A673 (cell line): ENCODE measurements around the gene TMEM30A. TPM values are rescaled to one million over a fixed set of nuclear protein-coding genes. Genes with fewer than 3 reads are reported as not detected.

Source experiments
- BruUV-seq: library from RNA; stranded (reverse); fragments of 400-500 nt; replicated peaks from 2 replicates; lab custom pipeline; 2021; lab: Mats Ljungman, UMichigan
- CTCF ChIA-PET: fragments of 300-600 bp; sonication (Branson Sonifier 250); formaldehyde crosslinking; loops from one replicate; lab custom pipeline; 2022; ENCODE audit warnings: antibody characterized with exemption; lab: Charles Lee
- POLR2A ChIA-PET: fragments of 300-600 bp; sonication (Branson Sonifier 250); formaldehyde crosslinking; loops from one replicate; lab custom pipeline; 2022; ENCODE audit warnings: antibody characterized with exemption; ENCODE audit not compliant: low non-redundant PET; lab: Charles Lee
- DNase-seq: peaks from one replicate; pipeline ENCODE4 v3.0.0-alpha.2; 2015; ENCODE audit warnings: low spot score
- H3K27ac ChIP-seq: fragments of 200-600 bp; sonication (generic); 2 replicates; pipeline ENCODE4 v1.5.1; 2016; ENCODE audit warnings: mixed run types, low read depth, mild to moderate bottlenecking, mixed read lengths, antibody characterized with exemption, low read length; ENCODE audit not compliant: poor library complexity, severe bottlenecking
- H3K27me3 ChIP-seq: fragments of 200-600 bp; sonication (generic); replicated peaks from 2 replicates; pipeline ENCODE4 v1.6.1; 2017; ENCODE audit warnings: mixed run types, low read depth, mild to moderate bottlenecking, mixed read lengths, antibody characterized with exemption, low read length; ENCODE audit not compliant: insufficient read depth, poor library complexity
- H3K36me3 ChIP-seq: fragments of 200-600 bp; sonication (generic); 2 replicates; pipeline ENCODE4 v1.6.1; 2016; ENCODE audit warnings: mixed run types, mild to moderate bottlenecking, mixed read lengths, antibody characterized with exemption, low read length; ENCODE audit not compliant: insufficient read depth, poor library complexity, severe bottlenecking
- H3K4me1 ChIP-seq: fragments of 200-600 bp; sonication (generic); 2 replicates; pipeline ENCODE4 v1.6.1; 2017; ENCODE audit warnings: mixed run types, mild to moderate bottlenecking, mixed read lengths, antibody characterized with exemption, low read length; ENCODE audit not compliant: insufficient read depth, poor library complexity, severe bottlenecking
- H3K4me3 ChIP-seq: fragments of 200-600 bp; sonication (generic); 2 replicates; pipeline ENCODE4 v1.5.1; 2016; ENCODE audit warnings: low read depth, mixed run types, mild to moderate bottlenecking, mixed read lengths, low read length; ENCODE audit not compliant: poor library complexity, severe bottlenecking
- H3K9me3 ChIP-seq: fragments of 200-600 bp; sonication (generic); 2 replicates; pipeline ENCODE4 v1.6.1; 2016; ENCODE audit warnings: mixed run types, low read depth, mild to moderate bottlenecking, mixed read lengths, antibody characterized with exemption, low read length; ENCODE audit not compliant: poor library complexity, severe bottlenecking
- CTCF ChIP-seq: fragments of 300-800, 200-600 bp; sonication (generic); conservative IDR thresholded peaks from 2 replicates; pipeline ENCODE4 v1.5.1; 2017; ENCODE audit warnings: low read depth, mild to moderate bottlenecking, antibody characterized with exemption, low read length, moderate library complexity, mixed read lengths
- EZH2 ChIP-seq: fragments of 200-600 bp; sonication (generic); IDR thresholded peaks from 2 replicates; pipeline ENCODE4 v1.6.1; 2017; ENCODE audit warnings: borderline replicate concordance, low read depth, mild to moderate bottlenecking, mixed read lengths, antibody characterized with exemption, low read length; ENCODE audit not compliant: poor library complexity, severe bottlenecking
- intact Hi-C: fragments of 100-400 bp; cut with micrococcal nuclease; formaldehyde crosslinking; loops from one replicate; pipeline ENCODE4 v1.10.0; 2022; ENCODE audit not compliant: unreplicated experiment
- total RNA-seq: library from RNA; stranded (reverse); gene quantifications from 2 replicates; pipeline ENCODE4 v1.2.3, GENCODE V29; 2021

Gene TMEM30A
- total RNA-seq, 1 experiment from 2014 or later: 63.9 TPM

- CTCF ChIA-PET: no interaction called here
- intact Hi-C loops: no loop called here
Measured at GRCh38 chr6:75275067-75275466, 9.5 kb downstream of the TMEM30A start.

GRCh38 chr6:75273009-75273408 is 11.6 kb downstream of the TMEM30A start:
- BruUV-seq: no TSS peak
- CTCF ChIA-PET: no interaction called here
- peaks cover 9% of the 10 kb centered on the region for H3K4me1 ChIP-seq
- peaks cover 12% of the 10 kb centered on the region for H3K9me3 ChIP-seq
- no peak for DNase-seq
- H3K36me3 ChIP-seq: peaks cover 8% of the 10 kb centered on the region
- POLR2A ChIA-PET: no interaction called here
- H3K4me3 ChIP-seq: no peak overlapping the region
- no peaks in the 10 kb centered on the region for H3K27me3 ChIP-seq
- no peak for TF ChIP-seq EZH2
- TF ChIP-seq CTCF: no peak
- H3K27ac ChIP-seq: no peak overlapping the region
- intact Hi-C loops: no loop called here

More at GRCh38 chr6:75275067-75275466, 9.5 kb downstream of the TMEM30A start:
- H3K9me3 ChIP-seq: peaks cover 12% of the 10 kb centered on the region
- H3K27me3 ChIP-seq: no peaks in the 10 kb centered on the region
- no peak overlapping the region for H3K4me3 ChIP-seq
- BruUV-seq: no TSS peak
- peak; percentile 38 for DNase-seq
- H3K36me3 ChIP-seq: peaks cover 8% of the 10 kb centered on the region
- H3K27ac ChIP-seq: no peak overlapping the region
- peaks cover 28% of the 10 kb centered on the region for H3K4me1 ChIP-seq
- POLR2A ChIA-PET: interaction anchor here (0.7 kb wide), 1 partner anchor 10 kb away, joined by 7 read pairs; no protein-coding TSS in a partner anchor
- TF ChIP-seq CTCF: no peak
- TF ChIP-seq EZH2: no peak

- DNase-seq: no peak
- TF ChIP-seq EZH2 (no peak), CTCF (no peak)
- BruUV-seq: no TSS peak
- Histone ChIP-seq H3K9me3 (peaks cover 12% of the 10 kb centered on the region), H3K27ac (no peak overlapping the region), H3K36me3 (peaks cover 8% of the 10 kb centered on the region), H3K4me3 (no peak overlapping the region), H3K27me3 (no peaks in the 10 kb centered on the region), H3K4me1 (peaks cover 9% of the 10 kb centered on the region)
- POLR2A ChIA-PET: no interaction called here
- intact Hi-C loops: no loop called here
- CTCF ChIA-PET: no interaction called here
Measured at GRCh38 chr6:75272145-75272840, 12.3 kb downstream of the TMEM30A start.
